Smooth muscle cell (in vitro differentiated cells): ENCODE measurements around the gene TCEAL7. TPM values are rescaled to one million over a fixed set of nuclear protein-coding genes. Genes with fewer than 3 reads are reported as not detected.
A peak's percentile ranks its signal among the peaks of the same experiment; 100 is the strongest.

ENCODE experiments used
- DNase-seq: peaks from one replicate; lab custom pipeline; 2025; ENCODE audit not compliant: unreplicated experiment; lab: John Stamatoyannopoulos, UW
- H2AFZ ChIP-seq: fragments of 200-600 bp; sonication (generic); 2 replicates; pipeline ENCODE4 v1.6.0; 2016; ENCODE audit warnings: antibody characterized with exemption, low read depth, mild to moderate bottlenecking
- H3F3A ChIP-seq: fragments of 200-600 bp; sonication (generic); 2 replicates; pipeline ENCODE4 v1.6.0; 2017; ENCODE audit warnings: antibody characterized with exemption, low read depth
- H3K27ac ChIP-seq: fragments of 200-600 bp; sonication (generic); 2 replicates; pipeline ENCODE4 v1.5.1; 2016; ENCODE audit warnings: low read depth, mild to moderate bottlenecking
- H3K27me3 ChIP-seq: fragments of 200-600 bp; sonication (generic); 2 replicates; pipeline ENCODE4 v1.6.1; 2016; ENCODE audit warnings: low read depth, mild to moderate bottlenecking
- H3K36me3 ChIP-seq: fragments of 200-600 bp; sonication (generic); 2 replicates; pipeline ENCODE4 v1.5.1; 2016; ENCODE audit warnings: low read depth
- H3K4me1 ChIP-seq: fragments of 200-600 bp; sonication (generic); 2 replicates; pipeline ENCODE4 v1.5.1; 2016; ENCODE audit warnings: low read depth
- H3K4me2 ChIP-seq: fragments of 200-600 bp; sonication (generic); 2 replicates; pipeline ENCODE4 v1.6.0; 2016; ENCODE audit warnings: mild to moderate bottlenecking
- H3K4me3 ChIP-seq: fragments of 200-600 bp; sonication (generic); 2 replicates; pipeline ENCODE4 v1.5.1; 2016; ENCODE audit warnings: mild to moderate bottlenecking
- H3K79me2 ChIP-seq: fragments of 200-600 bp; sonication (generic); 2 replicates; pipeline ENCODE4 v1.6.0; 2016; ENCODE audit warnings: low read depth, mild to moderate bottlenecking
- H3K9ac ChIP-seq: fragments of 200-600 bp; sonication (generic); 2 replicates; pipeline ENCODE4 v1.6.0; 2016; ENCODE audit warnings: low read depth
- H3K9me3 ChIP-seq: fragments of 200-600 bp; sonication (generic); replicated peaks from 2 replicates; pipeline ENCODE4 v1.5.1; 2016; ENCODE audit warnings: low read depth
- H4K20me1 ChIP-seq: fragments of 200-600 bp; sonication (generic); 2 replicates; pipeline ENCODE4 v1.6.0; 2016; ENCODE audit warnings: low read depth
- CTCF ChIP-seq: fragments of 200-600 bp; sonication (generic); IDR thresholded peaks from 2 replicates; pipeline ENCODE4 v1.5.1; 2017; ENCODE audit warnings: borderline replicate concordance, mild to moderate bottlenecking, antibody characterized with exemption; ENCODE audit not compliant: insufficient read depth, poor library complexity, severe bottlenecking
- WGBS: methylation state at CpG from one replicate; pipeline ENCODE4 v1.1.7; 2016; ENCODE audit warnings: low lambda C conversion rate; 5-methylcytosine and 5-hydroxymethylcytosine counted together
- polyA plus RNA-seq: library from polyadenylated mRNA; unstranded; fragments of >200 nt; fragmentation: Nextera tagmentation; extraction: Ambion mirVana; gene quantifications from 2 replicates; pipeline ENCODE4 v1.2.1, GENCODE V29; 2016
- total RNA-seq: library from RNA; depleted of rRNA; stranded (reverse); fragments of >200 nt; gene quantifications from 2 replicates; pipeline ENCODE4 v1.2.3, GENCODE V29; 2014

The TCEAL7 gene
- total and polyA plus RNA-seq, 2 experiments from 2014 or later, result 19.7 to 21.4 TPM

- Histone ChIP-seq H4K20me1 (no peaks in the 10 kb centered on the region), H3F3A (no peaks in the 10 kb centered on the region), H3K4me1 (no peaks in the 10 kb centered on the region), H3K4me3 (no peak overlapping the region), H3K9ac (no peak overlapping the region), H3K36me3 (no peaks in the 10 kb centered on the region), H3K27ac (no peak overlapping the region), H3K9me3 (no peaks in the 10 kb centered on the region), H3K4me2 (no peak overlapping the region), H2AFZ (no peak overlapping the region), H3K27me3 (no peaks in the 10 kb centered on the region), H3K79me2 (no peaks in the 10 kb centered on the region)
- no peak for DNase-seq
- no peak for TF ChIP-seq CTCF
Measured at GRCh38 chrX:103369479-103369878, 39.4 kb downstream of the TCEAL7 start.

GRCh38 chrX:103372886-103373285, 42.8 kb downstream of the TCEAL7 start:
- no peak for DNase-seq
- no peaks in the 10 kb centered on the region for H3K27me3 ChIP-seq
- no peaks in the 10 kb centered on the region for H3K36me3 ChIP-seq
- H3K4me2 ChIP-seq, result no peak overlapping the region
- H3K27ac ChIP-seq, result no peak overlapping the region
- H2AFZ ChIP-seq, result no peak overlapping the region
- 48% methylated on average over 2 of the region's 2 CpGs for WGBS
- H3K9ac ChIP-seq, result no peak overlapping the region
- H4K20me1 ChIP-seq, result no peaks in the 10 kb centered on the region
- no peaks in the 10 kb centered on the region for H3F3A ChIP-seq
- no peaks in the 10 kb centered on the region for H3K9me3 ChIP-seq
- no peak for TF ChIP-seq CTCF
- no peaks in the 10 kb centered on the region for H3K4me1 ChIP-seq
- no peak overlapping the region for H3K4me3 ChIP-seq
- H3K79me2 ChIP-seq, result peaks cover 11% of the 10 kb centered on the region

- Histone ChIP-seq H3K79me2 (peaks cover 11% of the 10 kb centered on the region), H3K27ac (peak overlapping the region; percentile 19), H3K4me3 (no peak overlapping the region), H3K9me3 (no peaks in the 10 kb centered on the region), H3K4me2 (no peak overlapping the region), H3K4me1 (no peaks in the 10 kb centered on the region), H3K27me3 (no peaks in the 10 kb centered on the region), H4K20me1 (no peaks in the 10 kb centered on the region), H2AFZ (no peak overlapping the region), H3F3A (no peaks in the 10 kb centered on the region), H3K36me3 (no peaks in the 10 kb centered on the region), H3K9ac (no peak overlapping the region)
- DNase-seq, result no peak
- TF ChIP-seq CTCF, result no peak
- 67% methylated on average over 3 of the region's 3 CpGs for WGBS
Measured at GRCh38 chrX:103373581-103373980, 43.5 kb downstream of the TCEAL7 start.

- H3K4me1 ChIP-seq, result no peaks in the 10 kb centered on the region
- H3K4me3 ChIP-seq, result peak within 1 kb of the TSS; percentile 77
- peaks cover 11% of the 10 kb centered on the region for H3K79me2 ChIP-seq
- peak within 1 kb of the TSS; percentile 84 for H3K9ac ChIP-seq
- no peak for TF ChIP-seq CTCF
- H3K27me3 ChIP-seq, result no peaks in the 10 kb centered on the region
- DNase-seq, result peak; percentile 2
- H3K9me3 ChIP-seq, result no peaks in the 10 kb centered on the region
- H3K27ac ChIP-seq, result peak within 1 kb of the TSS; percentile 71
- H4K20me1 ChIP-seq, result no peaks in the 10 kb centered on the region
- peak within 1 kb of the TSS; percentile 81 for H3K4me2 ChIP-seq
- 23% methylated on average over 42 of the region's 62 CpGs for WGBS
- H3K36me3 ChIP-seq, result no peaks in the 10 kb centered on the region
- peak within 1 kb of the TSS; percentile 66 for H2AFZ ChIP-seq
- no peaks in the 10 kb centered on the region for H3F3A ChIP-seq
Measured at GRCh38 chrX:103376118-103376978, 46.3 kb downstream of the TCEAL7 start, which contains the start of gene BEX3. Gene BEX3, plus strand, starts transcription at chrX:103376538. Its CDS starts 984 bp downstream, at chrX:103377522.
